Transverse colon (tissue), 4 donors: ENCODE data around the gene MYRIP.

ENCODE experiments used
- CTCF ChIP-seq, 5 experiments: fragments of 200-600 bp in 3 of 5; fragments of 450-650 bp in 2 of 5; sonication (generic) in 3 of 5; IDR thresholded peaks; 1 replicate in 2 of 5; 2 replicates in 3 of 5; pipeline ENCODE4 v1.5.1; 2016 to 2017; ENCODE audit warnings: antibody characterized with exemption in 5 of 5, inconsistent platforms in 3 of 5, mild to moderate bottlenecking in 2 of 5, moderate library complexity in 1 of 5
- EP300 ChIP-seq: sonication (generic); formaldehyde crosslinking; IDR thresholded peaks from one replicate; pipeline ENCODE4 v1.6.1; 2017; ENCODE audit warnings: antibody characterized with exemption, low read depth
- POLR2A ChIP-seq: fragments of 450-650 bp; IDR thresholded peaks from one replicate; pipeline ENCODE4 v1.6.1; 2016; ENCODE audit warnings: antibody characterized with exemption, mild to moderate bottlenecking, moderate library complexity
- POLR2AphosphoS5 ChIP-seq, 3 donors: sonication (generic); formaldehyde crosslinking; IDR thresholded peaks; one replicate each; pipeline ENCODE4 v1.6.1; 2016; ENCODE audit warnings: antibody characterized with exemption in 3 of 3

DNA sequence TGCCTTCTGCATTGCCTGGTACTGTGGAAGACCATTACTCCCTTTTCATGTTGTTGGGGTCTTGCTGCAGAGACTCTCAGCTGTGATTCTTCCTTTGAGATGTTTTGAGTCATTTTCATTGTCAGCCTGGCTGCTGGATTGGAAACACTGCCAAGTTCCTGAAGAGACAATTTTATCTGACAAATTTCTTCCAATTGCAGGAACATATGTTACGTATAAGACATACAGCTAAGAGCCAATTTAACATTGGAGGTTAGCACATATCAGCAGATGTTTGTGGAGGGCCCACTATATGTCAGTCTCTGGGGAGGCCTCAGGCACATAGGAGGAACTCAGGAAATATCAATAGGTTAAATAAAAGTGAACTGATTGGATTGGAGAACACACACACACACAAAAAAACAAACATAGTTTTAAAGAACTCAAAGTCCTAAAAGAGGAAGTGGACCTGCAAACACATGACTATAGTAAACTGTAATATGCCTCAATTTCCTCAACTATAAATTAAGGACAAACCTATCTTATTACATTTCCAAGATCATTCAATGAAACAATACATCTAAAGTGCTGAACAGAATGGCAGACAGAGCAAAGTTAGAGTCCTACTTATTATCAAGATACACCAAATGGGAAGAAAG, 172.3 kb downstream of the MYRIP start:
- TF ChIP-seq CTCF (IDR thresholded peaks at IDR 0.05) (no peak), POLR2AphosphoS5 (IDR thresholded peaks at IDR 0.05) (no peak), POLR2A (no peak), EP300 (no peak)
